ENCODE data around the gene GARNL3. TPM values are rescaled to one million over a fixed set of nuclear protein-coding genes. Genes with fewer than 3 reads are reported as not detected.
A peak's percentile ranks its signal among the peaks of the same experiment; 100 is the strongest.

GARNL3 gene
- total and polyA plus RNA-seq, 7 donors, result 1.2 to 4.8 (median 2.2) TPM

- no peaks in the 10 kb centered on the region for H3K4me1 ChIP-seq
- H3K4me3 ChIP-seq, result no peak overlapping the region
- 86 to 93% (median 92%) methylated on average over 4 of the region's 4 CpGs for WGBS, 3 donors
- no peaks in the 10 kb centered on the region for H3K27me3 ChIP-seq (ENCODE audit: insufficient read depth in 3 of 3, low read length in 2 of 3)
- intact Hi-C loops (cut with DNase I), result no loop called here
- peaks cover 0 to 18% of the 10 kb centered on the region in 2 donors for H3K36me3 ChIP-seq (ENCODE audit: insufficient read depth in 1 of 2, low read depth in 1 of 2)
- no peak overlapping the region for H3K27ac ChIP-seq
- DNase-seq (no peak), ATAC-seq (no peak)
- no peaks in the 10 kb centered on the region for H3K9me3 ChIP-seq
- TF ChIP-seq, protein P1, sequence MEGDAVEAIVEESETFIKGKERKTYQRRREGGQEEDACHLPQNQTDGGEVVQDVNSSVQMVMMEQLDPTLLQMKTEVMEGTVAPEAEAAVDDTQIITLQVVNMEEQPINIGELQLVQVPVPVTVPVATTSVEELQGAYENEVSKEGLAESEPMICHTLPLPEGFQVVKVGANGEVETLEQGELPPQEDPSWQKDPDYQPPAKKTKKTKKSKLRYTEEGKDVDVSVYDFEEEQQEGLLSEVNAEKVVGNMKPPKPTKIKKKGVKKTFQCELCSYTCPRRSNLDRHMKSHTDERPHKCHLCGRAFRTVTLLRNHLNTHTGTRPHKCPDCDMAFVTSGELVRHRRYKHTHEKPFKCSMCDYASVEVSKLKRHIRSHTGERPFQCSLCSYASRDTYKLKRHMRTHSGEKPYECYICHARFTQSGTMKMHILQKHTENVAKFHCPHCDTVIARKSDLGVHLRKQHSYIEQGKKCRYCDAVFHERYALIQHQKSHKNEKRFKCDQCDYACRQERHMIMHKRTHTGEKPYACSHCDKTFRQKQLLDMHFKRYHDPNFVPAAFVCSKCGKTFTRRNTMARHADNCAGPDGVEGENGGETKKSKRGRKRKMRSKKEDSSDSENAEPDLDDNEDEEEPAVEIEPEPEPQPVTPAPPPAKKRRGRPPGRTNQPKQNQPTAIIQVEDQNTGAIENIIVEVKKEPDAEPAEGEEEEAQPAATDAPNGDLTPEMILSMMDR (IDR thresholded peaks at IDR 0.05), result no peak
These were observed 146.5 kb downstream of the GARNL3 start for GRCh38 chr9:127411122-127411521.

DNA sequence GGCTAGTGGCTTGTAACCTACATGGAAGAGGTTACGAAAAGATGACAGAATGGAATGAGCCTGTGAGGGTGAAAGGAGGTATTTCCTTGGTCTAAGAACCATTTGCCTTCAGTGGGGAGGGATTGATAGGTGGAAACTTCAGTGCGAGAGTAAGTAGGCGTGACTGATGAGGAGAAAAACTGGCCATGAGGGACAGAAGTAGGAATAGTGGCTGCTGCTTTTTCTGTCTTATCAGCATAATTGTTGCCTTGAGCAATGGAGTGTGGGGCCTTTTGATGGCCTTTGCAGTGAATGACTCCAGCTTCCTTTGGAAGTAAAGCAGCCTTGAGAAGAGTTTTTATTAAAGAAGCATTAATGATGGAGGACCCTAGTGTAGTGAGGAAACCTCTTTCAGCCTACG is 150.6 kb downstream of the GARNL3 start:
- WGBS, 3 donors, result 80 to 88% (median 86%) methylated on average over 4 of the region's 4 CpGs
- Histone ChIP-seq H3K4me1 (peaks cover 5% of the 10 kb centered on the region), H3K36me3 (ENCODE audit: insufficient read depth in 1 of 2, low read depth in 1 of 2) (no peaks in the 10 kb centered on the region), H3K27me3 (ENCODE audit: insufficient read depth in 3 of 3, low read length in 2 of 3) (no peaks in the 10 kb centered on the region), H3K4me3 (no peak overlapping the region), H3K9me3 (no peaks in the 10 kb centered on the region), H3K27ac (no peak overlapping the region)
- DNase-seq (no peak), ATAC-seq (no peak)
- TF ChIP-seq, protein P1 (IDR thresholded peaks at IDR 0.05), result no peak
- intact Hi-C loops (cut with DNase I), result no loop called here

- Histone ChIP-seq H3K27ac (no peak overlapping the region), H3K27me3 (ENCODE audit: insufficient read depth in 3 of 3, low read length in 2 of 3) (no peaks in the 10 kb centered on the region), H3K4me1 (peaks cover 5% of the 10 kb centered on the region), H3K36me3 (ENCODE audit: insufficient read depth in 1 of 2, low read depth in 1 of 2) (no peaks in the 10 kb centered on the region), H3K9me3 (no peaks in the 10 kb centered on the region), H3K4me3 (no peak overlapping the region)
- ATAC-seq (no peak), DNase-seq (no peak)
- TF ChIP-seq, protein P1 (IDR thresholded peaks at IDR 0.05), result no peak
- 75 to 90% (median 80%) methylated on average over 1 of the region's 1 CpG for WGBS, 3 donors
- intact Hi-C loops (cut with DNase I), result no loop called here
These were observed 151.1 kb downstream of the GARNL3 start for GRCh38 chr9:127415657-127416056.

- peaks cover 11% of the 10 kb centered on the region for H3K4me1 ChIP-seq
- no peaks in the 10 kb centered on the region for H3K36me3 ChIP-seq (ENCODE audit: insufficient read depth in 1 of 2, low read depth in 1 of 2)
- H3K27ac ChIP-seq, result no peak overlapping the region
- 42 to 58% (median 56%) methylated on average over 15 of the region's 15 CpGs for WGBS, 3 donors
- peak; percentile 19 to 37 (median 33) for ATAC-seq
- DNase-seq, result no peak
- intact Hi-C loops (cut with DNase I), result no loop called here
- TF ChIP-seq, protein P1 (IDR thresholded peaks at IDR 0.05), result no peak
- H3K4me3 ChIP-seq, result no peak overlapping the region
- no peaks in the 10 kb centered on the region for H3K9me3 ChIP-seq
- no peaks in the 10 kb centered on the region for H3K27me3 ChIP-seq (ENCODE audit: insufficient read depth in 3 of 3, low read length in 2 of 3)
These were observed 152.8 kb downstream of the GARNL3 start for GRCh38 chr9:127417131-127418036.

All from psoas muscle (tissue), 8 donors.